ENCODE measurements around the gene USE1. TPM values are rescaled to one million over a fixed set of nuclear protein-coding genes. Genes with fewer than 3 reads are reported as not detected.

Gene USE1
- total and polyA plus RNA-seq, 2 of the 4 experiments (the other 2 are of a cell fraction), result 17.2 to 24.2 TPM

DNA sequence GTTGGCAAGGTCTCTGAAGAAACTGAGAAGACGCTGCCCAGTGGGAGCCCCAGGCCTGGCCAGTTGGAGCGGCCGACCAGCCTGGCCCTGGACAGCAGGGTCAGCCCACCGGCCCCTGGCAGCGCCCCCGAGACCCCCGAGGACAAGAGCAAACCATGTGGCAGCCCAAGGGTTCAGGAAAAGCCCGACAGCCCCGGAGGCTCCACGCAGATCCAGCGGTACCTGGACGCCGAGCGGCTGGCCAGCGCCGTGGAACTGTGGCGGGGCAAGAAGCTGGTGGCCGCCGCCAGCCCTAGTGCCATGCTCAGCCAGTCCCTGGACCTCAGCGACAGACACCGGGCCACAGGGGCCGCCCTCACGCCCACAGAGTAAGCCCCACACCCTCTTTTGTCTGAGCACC lies 20.1 kb upstream of the USE1 start:
- ATAC-seq (ENCODE audit: low read depth), result no peak
- WGBS, 2 experiments (ENCODE audit: extremely low coverage in 2 of 2, insufficient read length in 1 of 2), result 100% methylated on average over 9 of the region's 23 CpGs; no CpG with 5 or more reads in 1 of the 2 experiments

More for the DNA sequence above, 20.1 kb upstream of the USE1 start:
- ChIA-PET POLR2A (ENCODE audit: unreplicated experiment) (no interaction called here), CTCF (interaction anchor here (0.5 kb wide), 1 partner anchor 10 kb away, joined by 3 read pairs; no protein-coding TSS in a partner anchor)
- Histone ChIP-seq H3K4me2 (ENCODE audit: low read depth, low read length) (no peak overlapping the region), H2BK5ac (ENCODE audit: low read depth, low read length, poor library complexity, severe bottlenecking) (no peak overlapping the region), H4K5ac (ENCODE audit: low read depth, low read length) (no peak overlapping the region), H3K56ac (ENCODE audit: extremely low read depth, insufficient read depth, low read length) (no peak overlapping the region), H3K23ac (ENCODE audit: low read depth, low read length) (no peak overlapping the region), H2AFZ (replicated peaks; ENCODE audit: low read length, poor library complexity) (no peak overlapping the region), H3K14ac (replicated peaks; ENCODE audit: low read depth, low read length) (no peak overlapping the region), H3K79me1 (ENCODE audit: low read depth in 1 of 2, low read length in 2 of 2) (peaks cover 3 to 20% of the 10 kb centered on the region in 2 experiments; a peak in 3 of 4 replicates), H3K4me3 (ENCODE audit: insufficient read depth, low read depth, low read length) (no peak overlapping the region), H4K8ac (ENCODE audit: low read depth in 2 of 2, low read length in 2 of 2) (no peak overlapping the region), H3K27ac (ENCODE audit: insufficient read depth, low read length) (no peak overlapping the region), H3K4me1 (ENCODE audit: control insufficient read depth, insufficient read depth, low read length) (no peaks in the 10 kb centered on the region), H2BK15ac (ENCODE audit: low read depth, low read length) (no peak overlapping the region), H4K20me1 (ENCODE audit: insufficient read depth, low read length) (no peaks in the 10 kb centered on the region), H2BK20ac (ENCODE audit: low read depth, low read length) (no peak overlapping the region), H2AK9ac (replicated peaks; ENCODE audit: low read depth, low read length, poor library complexity) (no peak overlapping the region), H3K9ac (ENCODE audit: low read depth, low read length) (no peak overlapping the region), H3K9me1 (ENCODE audit: insufficient read depth, low read length) (no peaks in the 10 kb centered on the region), H3K4ac (ENCODE audit: low read depth, low read length) (no peak overlapping the region), H3K36me3 (ENCODE audit: control insufficient read depth, insufficient read depth, low read length) (peaks cover 78% of the 10 kb centered on the region), H4K91ac (ENCODE audit: insufficient read depth, low read depth, low read length) (no peak overlapping the region), H3K18ac (ENCODE audit: low read depth, low read length) (no peak overlapping the region), H2BK120ac (ENCODE audit: low read depth, low read length) (no peak overlapping the region), H3K27me3 (ENCODE audit: control insufficient read depth, insufficient read depth, low read length) (no peaks in the 10 kb centered on the region), H2AK5ac (ENCODE audit: low read depth, low read length) (no peak overlapping the region), H3K9me3 (ENCODE audit: control insufficient read depth, insufficient read depth, low read length) (no peaks in the 10 kb centered on the region)
- dilution Hi-C loops (cut with HindIII; ENCODE audit: low sequenced_read_pairs, unreplicated experiment), result no loop called here
- intact Hi-C loops (cut with micrococcal nuclease), result no loop called here
- BruUV-seq (replicated peaks), result no TSS peak
- TF ChIP-seq RFX5 (IDR thresholded peaks at IDR 0.05; ENCODE audit: low read depth, low read length), result no peak
- TF ChIP-seq SMC3 (IDR thresholded peaks at IDR 0.05; ENCODE audit: low read depth, low read length), result no peak
- no peak for TF ChIP-seq MXI1 (IDR thresholded peaks at IDR 0.05; ENCODE audit: borderline replicate concordance, low read depth, low read length)
- no peak for TF ChIP-seq RAD21 (IDR thresholded peaks at IDR 0.05; ENCODE audit: low read length)
- TF ChIP-seq MAZ (IDR thresholded peaks at IDR 0.05; ENCODE audit: borderline replicate concordance, low read depth, low read length), result no peak
- TF ChIP-seq BHLHE40 (IDR thresholded peaks at IDR 0.05; ENCODE audit: low read depth, low read length), result no peak
- in situ Hi-C loops (cut with MboI; ENCODE audit: low sequenced_read_pairs), result no loop called here
- DNase-seq, result no peak

Measured in IMR-90 (cell line).